A549 treated with AZD9567 at 1 μM for 4 hours (cell line): ENCODE data around the gene CCDC38. TPM values are rescaled to one million over a fixed set of nuclear protein-coding genes. Genes with fewer than 3 reads are reported as not detected.

Source experiments
- total RNA-seq: library from RNA; stranded (reverse); fragments of 200-300 nt; extraction: Qiagen RNA extraction; gene quantifications from 5 replicates; pipeline ENCODE4 v1.2.3, GENCODE V29; 2022; ENCODE audit not compliant: insufficient read depth

The CCDC38 gene
- 0.07 to 0.76 TPM (median 0.10 TPM) in 5 replicates for total RNA-seq

DNA sequence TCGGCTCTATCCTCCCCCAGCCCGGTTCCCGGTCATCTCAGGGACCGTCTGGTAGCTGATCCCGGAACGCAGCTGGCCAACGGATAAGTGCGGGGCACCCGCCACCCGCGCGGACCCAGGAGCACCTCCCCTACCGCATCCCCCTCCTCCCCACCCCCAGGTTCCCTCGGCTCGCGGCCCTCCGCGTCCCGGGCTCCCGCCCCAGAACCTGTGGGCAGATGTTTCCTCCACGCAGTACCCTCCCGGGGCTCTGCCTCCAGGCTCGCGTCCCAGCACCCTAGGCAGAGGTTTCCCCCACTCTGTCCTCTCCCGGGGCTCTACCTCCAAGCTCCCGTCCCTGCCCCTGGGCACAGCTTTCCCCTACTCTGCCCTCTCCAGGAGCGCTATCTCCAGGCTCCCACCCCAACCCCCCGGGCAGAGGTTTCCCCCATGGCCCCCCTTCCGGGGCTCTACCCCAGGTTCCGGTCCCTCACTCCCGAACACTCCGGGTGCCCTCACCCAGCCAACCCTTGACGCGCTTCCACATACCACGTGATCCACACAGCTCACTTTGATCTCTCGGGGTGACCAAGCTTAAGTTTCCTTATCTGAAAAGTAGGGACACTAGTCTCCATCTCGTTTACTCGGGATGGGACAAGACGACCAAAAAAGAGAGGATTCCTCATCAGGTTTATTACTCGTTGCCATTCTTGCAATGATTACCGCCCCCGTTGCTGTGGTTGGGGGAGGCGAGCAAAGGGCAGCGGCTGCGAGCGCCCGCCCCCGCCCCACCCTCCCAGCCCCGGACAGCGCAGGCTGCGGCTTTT lies at the start of gene CCDC38:
CCDC38 (minus strand) TSS at position 91 of the 806 bp plus-strand sequence. CDS start 6,105 bp downstream, outside the sequence.

DNA sequence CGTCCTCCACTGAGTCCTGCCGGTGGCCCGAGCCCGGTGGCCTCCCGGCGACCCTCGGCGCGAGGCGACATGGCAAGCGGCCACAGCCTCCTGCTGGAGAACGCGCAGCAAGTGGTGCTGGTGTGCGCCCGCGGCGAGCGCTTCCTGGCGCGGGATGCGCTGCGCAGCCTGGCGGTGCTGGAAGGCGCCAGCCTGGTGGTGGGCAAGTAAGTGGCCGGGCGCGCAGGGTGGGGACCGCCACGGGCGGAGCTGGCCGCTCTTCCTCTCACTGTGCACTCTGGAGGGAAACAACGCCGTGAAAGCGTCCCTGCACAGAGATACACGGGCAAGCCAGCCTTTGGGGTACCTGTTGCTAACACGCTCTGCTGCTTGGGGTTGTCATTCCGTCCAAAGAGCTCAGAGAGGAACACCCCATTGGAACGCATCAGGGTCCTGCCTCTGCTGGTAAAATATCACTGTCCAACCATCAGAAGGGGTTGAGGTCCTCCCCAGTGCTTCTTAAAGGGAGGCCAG lies 972 bp upstream of the CCDC38 start, which contains the start of gene AMDHD1:
AMDHD1 (plus strand) TSS at position 2 of the 513 bp plus-strand sequence; CDS start at position 70, 68 bp downstream.

DNA sequence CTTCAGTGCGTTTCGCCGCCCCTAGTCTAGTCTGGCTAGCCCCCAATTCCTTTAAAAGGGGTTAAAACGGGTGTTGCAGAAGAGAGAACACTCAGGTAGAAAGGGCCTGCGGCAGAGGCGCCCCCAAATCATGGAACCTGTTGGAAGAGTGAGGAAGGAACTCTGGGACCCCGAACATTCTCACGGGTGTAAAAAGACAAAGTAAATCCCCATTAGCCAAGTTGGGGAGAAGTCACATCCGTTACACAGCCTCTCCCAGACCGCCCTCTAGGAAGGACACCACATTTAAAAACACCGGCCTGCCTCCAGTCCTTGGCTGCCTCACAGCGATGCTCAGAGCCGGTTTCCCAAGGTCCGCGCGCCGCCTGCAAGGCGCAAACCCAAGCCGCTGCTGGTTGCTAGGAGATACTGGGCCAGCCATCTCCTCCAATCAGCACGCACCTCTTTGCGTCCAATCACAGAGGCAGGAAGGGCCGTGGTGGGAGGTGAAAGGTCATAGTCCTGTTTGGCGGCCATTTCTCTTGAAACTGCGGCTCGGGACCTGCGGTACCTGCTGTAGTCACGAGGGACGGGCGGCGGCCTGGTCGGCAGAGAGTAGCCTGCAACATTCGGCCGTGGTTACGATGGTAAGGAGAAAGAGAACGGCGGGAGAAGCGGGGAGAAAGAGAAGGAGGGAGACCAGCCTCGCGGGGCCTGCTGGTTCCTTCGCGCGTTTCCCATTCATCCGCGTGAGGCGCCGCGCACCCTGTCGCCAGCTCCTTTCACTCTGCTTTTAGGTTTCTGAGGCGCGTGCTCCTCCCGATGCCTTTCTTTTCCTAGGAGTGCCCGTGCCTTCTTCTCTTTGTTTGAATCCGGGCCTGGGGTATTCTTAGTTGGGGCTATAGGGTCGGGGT lies 83.7 kb downstream of the CCDC38 start, which contains the start of gene SNRPF:
SNRPF (plus strand) TSS at position 502 of the 893 bp plus-strand sequence; CDS start at position 624, 122 bp downstream.

Other genes starting within 250 kb of the CCDC38 start
- gene NTN4, start 151.8 kb downstream of the CCDC38 start, total RNA-seq = 39.5 to 48.6 TPM (median 42.5 TPM) in 5 replicates
- gene SNRPF, start 83.7 kb downstream of the CCDC38 start, total RNA-seq = 114 to 172 TPM (median 121 TPM) in 5 replicates
- gene AMDHD1, start 717 bp upstream of the CCDC38 start, total RNA-seq = 2.3 to 3.0 TPM (median 2.7 TPM) in 4 of 5 replicates, not detected in the other
- 0.28 to 0.54 TPM (median 0.40 TPM) in 4 of 5 replicates, not detected in the other for gene HAL, start 53.7 kb upstream of the CCDC38 start, total RNA-seq
- gene LTA4H, start 93.0 kb upstream of the CCDC38 start, total RNA-seq = 96.4 to 136 TPM (median 102 TPM) in 5 replicates